Inflammatory macrophage treated with lipopolysaccharide for 1 hour (primary cell): ENCODE data around the gene C19orf53.
"Not testable (repeated sequence)": the region's sequence is repeated elsewhere in the genome, so short reads cannot be mapped to it uniquely, and the experiment has no call there.

Source experiments
- DNase-seq, 2 donors: peaks; one replicate each; pipeline ENCODE4 v3.0.0-alpha.2; 2020 to 2022

C19orf53 gene

DNA sequence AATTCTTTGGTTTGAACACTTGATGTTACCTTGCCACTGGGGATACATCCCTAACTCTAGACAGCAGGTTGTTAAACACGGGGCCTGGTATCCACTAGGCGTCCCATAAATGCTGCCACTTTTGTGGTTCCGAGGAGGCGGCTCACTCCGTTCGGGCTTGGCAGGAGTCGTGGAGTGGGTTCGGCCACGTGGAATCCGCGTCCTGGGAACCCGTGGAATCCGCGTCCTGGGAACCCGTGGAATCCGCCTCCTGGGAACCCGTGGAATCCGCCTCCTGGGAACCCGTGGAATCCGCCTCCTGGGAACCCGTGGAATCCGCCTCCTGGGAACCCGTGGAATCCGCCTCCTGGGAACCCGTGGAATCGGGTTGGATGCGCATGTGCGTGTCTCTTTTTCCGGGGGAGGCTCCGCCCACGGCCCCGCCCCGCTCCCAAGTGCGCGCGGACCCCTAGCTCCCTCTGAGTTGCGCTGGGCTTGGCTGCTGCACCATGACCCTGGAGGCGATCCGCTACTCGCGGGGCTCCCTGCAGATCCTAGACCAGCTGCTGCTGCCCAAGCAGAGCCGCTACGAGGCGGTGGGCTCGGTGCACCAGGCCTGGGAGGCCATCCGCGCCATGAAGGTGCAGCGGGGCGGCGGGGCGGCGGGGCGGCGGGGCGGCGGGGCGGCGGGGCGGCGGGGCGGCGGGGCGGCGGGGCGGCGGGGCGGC lies 10.0 kb upstream of the C19orf53 start, which contains the start of gene MRI1:
TSS of gene MRI1 (plus strand) at position 422 of the 707 bp plus-strand sequence. CDS start at position 489, 67 bp downstream.
- peak; percentile 38 to 49 for DNase-seq

DNA sequence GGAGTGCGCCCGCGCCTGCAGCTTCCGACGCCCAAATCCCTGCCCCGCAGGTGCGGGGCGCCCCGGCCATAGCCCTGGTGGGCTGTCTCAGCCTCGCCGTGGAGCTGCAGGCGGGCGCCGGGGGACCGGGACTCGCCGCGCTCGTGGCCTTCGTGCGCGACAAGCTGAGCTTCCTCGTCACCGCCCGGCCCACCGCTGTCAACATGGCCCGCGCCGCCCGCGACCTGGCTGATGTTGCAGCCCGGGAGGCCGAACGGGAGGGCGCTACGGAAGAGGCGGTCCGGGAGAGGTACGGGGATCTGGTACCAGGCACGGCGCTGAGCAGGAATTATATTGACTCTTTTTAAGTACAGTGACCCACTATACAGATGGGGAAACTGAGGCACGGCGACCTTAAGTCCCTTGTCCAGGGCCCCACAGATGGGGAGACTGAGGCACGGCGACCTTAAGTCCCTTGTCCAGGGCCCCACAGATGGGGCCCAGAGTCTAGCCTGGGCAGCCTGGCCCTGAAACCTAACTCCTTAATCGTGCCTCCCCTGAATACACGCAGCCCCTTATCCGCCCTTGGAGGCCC lies 9.3 kb upstream of the C19orf53 start:
- peak in 1 of 2 donors; percentile 27 for DNase-seq

DNA sequence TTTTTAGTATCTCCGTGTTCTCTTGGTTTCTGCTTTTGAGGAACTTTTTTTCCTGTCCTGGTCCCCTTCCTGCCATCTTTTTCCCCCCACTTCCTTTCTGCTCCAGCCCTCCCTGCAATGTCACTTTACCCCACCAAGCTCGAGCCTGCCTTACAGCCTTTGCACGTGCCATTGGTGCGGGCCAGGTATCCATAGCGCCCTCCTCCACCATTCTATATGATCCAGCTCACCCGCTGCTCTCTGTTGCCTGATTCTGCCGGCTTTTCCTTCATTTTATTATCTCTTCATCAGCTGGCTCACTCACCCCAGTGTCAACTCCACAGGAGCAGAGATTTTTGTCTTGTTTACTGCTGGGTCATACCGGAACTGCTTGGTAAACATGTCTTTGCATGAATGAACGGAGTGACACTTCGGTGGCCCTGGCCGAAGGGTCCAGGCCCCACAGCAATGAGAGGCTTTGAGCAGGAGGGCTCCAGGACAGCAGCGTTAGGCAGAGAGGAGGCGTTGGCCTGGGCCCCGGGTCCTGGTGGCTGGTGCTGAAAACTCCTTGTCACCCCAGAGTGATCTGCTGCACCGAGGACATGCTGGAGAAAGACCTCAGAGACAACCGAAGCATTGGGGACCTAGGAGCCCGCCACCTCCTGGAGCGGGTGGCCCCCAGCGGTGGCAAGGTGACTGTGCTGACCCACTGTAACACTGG lies 8.7 kb upstream of the C19orf53 start:
- DNase-seq: no peak

DNA sequence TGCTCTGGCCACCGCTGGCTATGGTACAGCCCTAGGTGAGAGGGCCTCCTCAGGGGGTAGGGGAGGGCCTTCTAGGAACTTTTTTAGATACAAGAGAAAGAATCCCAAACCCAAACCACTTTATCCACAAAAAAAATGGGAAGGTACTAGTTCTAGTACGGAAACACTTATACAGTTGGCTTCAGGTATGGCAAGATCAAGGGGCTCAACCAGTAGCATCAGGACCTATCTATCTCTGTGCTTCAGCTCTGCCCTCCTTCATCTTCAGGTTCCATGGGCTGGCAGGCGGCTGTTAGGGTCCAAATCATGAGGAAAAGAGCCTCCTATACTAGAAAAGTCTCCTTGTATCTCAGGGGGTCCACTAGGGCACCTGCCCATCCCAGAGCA lies 8.2 kb upstream of the C19orf53 start:
- no peak for DNase-seq

DNA sequence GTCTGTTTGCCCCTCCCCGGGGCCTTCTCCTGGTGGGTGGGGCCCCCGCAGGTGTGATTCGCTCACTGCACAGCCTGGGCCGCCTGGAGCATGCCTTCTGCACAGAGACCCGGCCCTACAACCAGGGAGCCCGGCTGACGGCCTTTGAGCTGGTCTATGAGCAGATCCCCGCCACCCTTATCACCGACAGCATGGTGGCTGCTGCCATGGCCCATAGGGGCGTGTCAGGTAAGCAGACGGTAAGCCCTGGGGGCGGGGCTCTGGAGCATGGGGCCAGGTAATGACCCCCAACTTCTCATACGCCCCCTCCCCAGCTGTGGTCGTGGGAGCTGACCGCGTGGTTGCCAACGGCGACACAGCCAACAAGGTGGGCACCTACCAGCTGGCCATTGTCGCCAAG lies 5.7 kb upstream of the C19orf53 start:
- no peak for DNase-seq

DNA sequence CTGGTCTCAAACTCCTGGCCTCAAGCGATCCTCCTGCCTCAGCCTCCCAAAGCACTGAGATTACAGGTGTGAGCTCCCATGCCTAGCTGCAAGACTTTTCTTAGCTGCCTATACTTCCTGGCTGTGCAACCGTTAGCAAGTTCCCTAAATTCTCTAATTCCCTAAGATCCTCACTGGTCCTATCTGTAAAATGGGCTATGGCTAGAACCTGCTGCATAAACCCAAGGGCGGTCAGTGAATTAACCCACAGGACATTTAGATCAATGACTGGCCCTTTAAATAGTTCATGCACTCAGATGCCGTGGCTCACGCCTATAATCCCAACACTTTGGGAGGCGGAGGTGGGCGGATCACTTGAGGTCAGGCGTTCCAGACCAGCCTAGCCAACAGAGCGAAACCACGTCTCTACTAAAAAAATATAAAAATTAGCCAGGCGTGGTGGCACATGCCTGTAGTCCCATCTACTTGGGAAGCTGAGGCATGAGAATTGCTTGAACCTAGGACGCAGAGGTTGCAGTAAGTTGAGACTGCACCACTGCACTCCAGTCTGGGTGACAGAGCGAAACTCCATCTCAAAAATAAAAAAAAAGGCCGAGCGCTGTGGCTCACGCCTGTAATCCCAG lies 4.1 kb upstream of the C19orf53 start:
- no peak for DNase-seq

DNA sequence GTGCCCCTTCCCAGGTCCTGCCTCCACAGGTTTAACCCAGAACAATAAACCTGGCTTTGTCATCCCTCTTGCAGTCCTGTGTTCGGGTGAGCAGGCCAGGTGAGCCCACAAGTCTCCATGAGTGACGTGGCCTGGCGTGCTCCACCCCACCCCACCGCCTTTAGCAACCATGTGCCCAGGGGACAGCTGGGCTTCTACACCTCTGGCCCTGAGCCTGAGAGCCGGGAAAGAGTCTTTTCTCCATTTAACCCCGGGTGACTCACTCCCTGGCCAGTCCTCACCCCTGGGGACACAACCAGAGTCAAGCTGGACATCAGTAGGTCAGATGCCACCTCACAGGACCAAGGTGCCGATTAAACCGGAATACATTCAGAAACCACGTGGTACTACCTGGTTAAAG lies 4.1 kb downstream of the C19orf53 start:
- DNase-seq: no peak

DNA sequence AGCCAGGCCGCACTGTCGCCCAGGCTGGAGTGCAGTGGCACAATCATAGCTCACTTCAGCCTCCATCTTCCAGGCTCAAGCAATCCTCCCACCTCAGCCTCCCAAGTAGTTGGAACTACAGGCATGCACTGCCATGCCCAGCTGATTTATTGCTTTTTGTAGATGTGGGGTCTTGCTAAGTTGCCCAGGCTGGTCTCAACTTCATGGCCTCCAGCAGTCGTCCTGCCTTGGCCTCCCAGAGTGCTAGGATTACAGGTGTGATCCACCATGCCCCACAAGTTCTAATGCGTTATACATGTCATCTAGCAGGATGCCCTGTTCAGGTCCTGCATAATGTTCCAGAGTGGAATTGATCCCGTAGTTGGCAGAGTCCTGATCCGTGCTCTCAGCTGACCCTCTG lies 4.6 kb downstream of the C19orf53 start:
- DNase-seq: no peak

DNA sequence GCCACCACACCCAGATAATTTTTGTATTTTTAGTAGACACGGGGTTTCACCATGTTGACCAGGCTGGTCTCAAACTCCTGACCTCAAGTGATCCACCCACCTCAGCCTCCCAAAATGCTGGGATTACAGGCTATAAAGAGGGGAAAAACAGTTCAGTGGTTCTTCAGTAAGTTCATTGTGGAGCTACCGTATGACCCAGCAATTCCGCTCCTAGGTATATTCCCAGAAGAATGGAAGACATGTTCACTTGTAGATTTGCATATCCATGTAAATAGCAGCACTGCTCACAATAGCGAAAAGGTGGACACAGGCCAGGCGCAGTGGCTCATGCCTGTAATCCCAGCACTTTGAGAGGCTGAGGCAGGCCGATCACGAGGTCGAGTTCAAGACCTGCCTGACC lies 5.5 kb downstream of the C19orf53 start:
- not testable (repeated sequence) for DNase-seq

DNA sequence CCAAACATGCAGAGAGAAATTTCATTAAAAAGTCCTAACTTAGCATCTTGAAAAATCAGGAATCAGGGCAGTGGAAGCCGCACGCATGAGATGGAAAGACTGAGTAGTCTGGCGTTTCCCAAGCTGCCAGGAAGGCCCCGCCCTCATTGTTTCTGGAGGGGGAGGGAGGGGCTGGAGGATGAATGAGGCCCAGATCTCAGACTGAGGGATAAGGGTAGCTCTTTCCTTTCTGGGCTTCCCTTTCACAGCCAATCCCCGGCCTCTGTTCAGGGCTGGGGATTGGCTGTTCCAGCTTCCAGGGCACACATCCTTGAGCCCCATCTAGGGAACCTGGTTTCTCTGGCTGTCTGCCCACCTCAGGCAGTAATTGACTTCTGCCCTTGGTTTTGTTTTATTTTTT lies 7.3 kb downstream of the C19orf53 start:
- DNase-seq: no peak

DNA sequence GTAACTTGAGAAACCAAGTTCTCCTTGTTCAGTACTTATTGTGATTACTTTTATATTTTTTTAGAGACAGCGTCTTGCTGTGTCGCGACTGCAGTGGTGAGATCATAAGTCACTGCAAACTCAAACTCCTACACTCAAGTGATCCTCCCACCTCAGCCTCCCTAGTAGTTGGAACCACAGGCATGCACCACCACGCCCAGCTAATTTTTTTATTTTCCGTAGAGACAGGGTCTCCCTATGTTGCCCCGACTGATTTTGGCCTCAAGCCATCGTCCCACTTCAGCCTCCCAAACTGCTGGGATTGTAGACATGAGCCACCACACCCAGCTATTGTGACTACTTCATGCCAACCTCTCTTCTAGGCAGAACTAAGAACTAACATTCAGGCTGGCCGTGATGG lies 8.3 kb downstream of the C19orf53 start:
- no peak for DNase-seq

DNA sequence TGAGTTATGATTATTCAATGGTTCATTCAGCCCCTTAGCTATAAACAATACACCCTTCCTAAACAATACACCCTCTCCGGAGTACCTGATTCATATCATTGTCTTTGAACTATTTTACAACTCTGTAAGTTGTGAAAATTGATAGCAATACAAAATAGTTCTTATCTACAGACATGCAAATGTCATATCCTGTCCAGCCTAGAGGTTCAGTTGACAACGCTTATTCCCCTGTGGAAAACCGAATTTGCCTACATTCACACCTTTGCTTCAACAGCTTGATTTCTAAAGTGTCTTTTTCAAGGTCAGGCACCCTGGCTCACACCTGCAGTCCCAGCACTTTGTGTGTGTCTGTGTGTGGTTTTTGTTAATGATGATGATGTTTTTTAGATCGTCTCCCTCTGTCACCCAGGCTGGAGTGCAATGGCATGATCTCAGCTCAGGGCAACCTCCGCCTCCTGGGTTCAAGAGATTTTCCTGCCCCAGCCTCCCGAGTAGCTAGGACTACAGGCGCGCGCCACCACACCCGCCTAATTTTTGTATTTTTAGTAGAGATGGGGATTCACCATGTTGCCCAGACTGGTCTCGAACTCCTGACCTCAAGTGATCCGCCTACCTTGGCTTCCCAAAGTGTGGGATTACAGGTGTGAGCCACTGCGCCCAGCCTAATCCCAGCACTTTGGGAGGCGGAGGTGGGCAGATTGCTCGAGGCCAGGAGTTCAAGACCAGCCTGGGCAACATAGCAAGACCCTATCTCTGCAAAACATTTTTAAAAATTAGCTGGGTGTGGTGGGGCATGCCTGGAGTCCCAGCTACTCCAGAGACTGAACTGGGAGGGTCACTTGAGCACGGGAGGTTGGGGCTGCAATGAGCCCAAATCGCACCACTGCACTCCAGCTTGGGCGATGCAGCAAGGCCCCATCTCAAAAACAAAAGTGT lies 9.6 kb downstream of the C19orf53 start:
- no peak for DNase-seq

DNA sequence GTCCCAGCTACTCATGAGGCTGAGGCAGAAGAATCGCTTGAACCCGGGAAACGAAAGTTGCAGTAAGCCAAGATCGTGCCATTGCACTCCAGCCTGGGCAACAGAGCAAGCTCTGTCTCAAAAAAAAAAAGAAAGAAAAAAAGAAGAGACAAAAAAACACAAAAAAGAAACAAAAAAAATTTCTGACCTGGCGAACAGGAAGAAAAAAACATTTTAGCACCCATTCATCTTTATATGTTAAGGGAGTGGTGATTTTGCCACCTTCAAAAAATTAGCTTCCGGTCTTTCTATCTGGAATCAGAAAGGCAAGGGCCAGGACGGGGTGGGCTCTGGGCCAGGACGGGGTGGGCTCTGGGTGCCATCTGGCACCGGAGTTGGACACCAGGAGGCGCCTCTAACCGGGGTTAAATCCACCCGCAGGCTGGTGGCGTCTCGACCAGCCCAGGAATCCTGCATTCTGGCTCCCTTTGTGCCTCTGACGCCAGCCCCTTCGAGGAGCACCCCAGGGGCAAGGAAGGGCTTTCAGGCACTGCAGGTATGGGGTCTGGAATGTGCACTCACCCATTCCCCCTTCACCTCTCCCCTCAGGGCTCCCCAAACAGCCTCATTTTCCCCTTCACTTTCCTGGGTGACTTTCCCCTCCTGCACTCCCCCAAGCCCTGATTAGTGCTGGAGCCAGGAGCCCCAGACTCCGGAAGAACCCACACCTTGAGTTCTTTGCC lies 10.6 kb downstream of the C19orf53 start:
- peak in 1 of 2 donors; percentile 74 for DNase-seq

DNA sequence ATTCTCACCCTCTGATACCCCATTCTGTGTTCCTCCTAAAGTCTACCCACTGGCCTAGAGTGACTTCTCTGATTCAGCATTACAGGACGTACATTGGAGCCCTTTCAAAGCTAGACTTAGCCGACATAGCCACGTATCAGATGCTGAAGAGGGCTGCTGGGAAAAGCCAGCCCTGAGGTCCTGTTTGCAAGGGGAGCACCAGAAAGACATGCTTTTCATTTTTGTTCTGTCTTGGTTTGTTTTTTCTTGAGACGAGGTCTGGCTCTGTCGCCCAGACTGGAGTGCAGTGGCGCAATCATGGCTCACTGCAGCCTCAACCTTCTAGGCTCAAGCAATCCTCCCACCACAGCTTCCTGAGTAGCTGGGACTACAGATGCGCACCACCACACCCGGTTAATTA lies 14.7 kb downstream of the C19orf53 start:
- DNase-seq: peak in 1 of 2 donors; percentile 24

DNA sequence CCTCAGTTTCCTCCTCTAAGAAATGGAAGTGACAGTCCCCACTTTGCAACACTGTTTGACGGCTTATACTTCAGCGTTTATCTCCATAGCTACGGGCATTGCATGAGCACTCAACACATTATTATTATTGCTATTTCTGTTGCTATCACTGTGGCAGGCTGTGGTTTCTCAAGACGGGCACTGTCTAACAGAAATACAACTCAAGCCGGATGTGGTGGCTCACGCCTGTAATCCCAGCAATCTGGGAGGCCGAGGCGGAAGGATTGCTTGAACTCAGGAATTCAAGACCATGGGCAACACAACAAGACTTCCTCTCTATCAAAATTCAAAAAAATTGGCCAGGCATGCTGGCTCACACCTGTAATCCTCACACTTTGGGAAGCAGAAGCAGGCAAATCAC lies 16.1 kb downstream of the C19orf53 start:
- DNase-seq: peak; percentile 44 to 46

DNA sequence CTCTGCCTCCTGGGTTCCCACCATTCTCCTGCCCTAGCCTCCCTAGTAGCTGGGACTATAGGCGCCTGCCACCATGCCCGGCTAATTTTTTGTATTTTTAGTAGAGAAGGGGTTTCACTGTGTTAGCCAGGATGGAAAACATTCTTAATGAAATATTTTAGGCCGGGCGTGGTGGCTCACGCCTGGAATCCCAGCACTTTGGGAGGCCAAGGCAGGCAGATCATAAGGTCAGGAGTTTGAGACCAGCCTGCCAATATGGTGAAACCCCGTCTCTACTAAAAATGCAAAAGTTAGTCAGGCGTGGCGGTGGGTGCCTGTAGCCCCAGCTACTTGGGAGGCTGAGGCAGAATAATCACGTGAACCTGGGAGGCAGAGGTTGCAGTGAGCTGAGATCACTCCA lies 19.1 kb downstream of the C19orf53 start:
- not testable (repeated sequence) for DNase-seq

DNA sequence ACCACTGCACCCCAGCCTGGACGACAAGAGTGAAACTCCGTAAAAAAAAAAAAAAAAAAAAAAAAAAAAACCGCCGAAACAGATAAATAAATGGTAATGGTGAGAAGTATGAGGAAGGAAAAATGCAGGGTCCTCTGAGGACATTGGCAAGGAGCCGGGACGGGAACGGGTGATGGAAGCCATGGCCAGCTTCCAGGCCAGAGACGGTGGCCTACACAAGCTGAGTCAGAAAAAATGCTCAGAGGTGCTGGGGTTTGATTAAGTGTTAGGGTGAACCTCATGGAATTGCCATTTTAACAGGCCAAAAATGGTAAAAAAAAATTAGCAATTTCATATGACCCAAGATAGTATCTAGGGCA lies 20.1 kb downstream of the C19orf53 start:
- DNase-seq: no peak

DNA sequence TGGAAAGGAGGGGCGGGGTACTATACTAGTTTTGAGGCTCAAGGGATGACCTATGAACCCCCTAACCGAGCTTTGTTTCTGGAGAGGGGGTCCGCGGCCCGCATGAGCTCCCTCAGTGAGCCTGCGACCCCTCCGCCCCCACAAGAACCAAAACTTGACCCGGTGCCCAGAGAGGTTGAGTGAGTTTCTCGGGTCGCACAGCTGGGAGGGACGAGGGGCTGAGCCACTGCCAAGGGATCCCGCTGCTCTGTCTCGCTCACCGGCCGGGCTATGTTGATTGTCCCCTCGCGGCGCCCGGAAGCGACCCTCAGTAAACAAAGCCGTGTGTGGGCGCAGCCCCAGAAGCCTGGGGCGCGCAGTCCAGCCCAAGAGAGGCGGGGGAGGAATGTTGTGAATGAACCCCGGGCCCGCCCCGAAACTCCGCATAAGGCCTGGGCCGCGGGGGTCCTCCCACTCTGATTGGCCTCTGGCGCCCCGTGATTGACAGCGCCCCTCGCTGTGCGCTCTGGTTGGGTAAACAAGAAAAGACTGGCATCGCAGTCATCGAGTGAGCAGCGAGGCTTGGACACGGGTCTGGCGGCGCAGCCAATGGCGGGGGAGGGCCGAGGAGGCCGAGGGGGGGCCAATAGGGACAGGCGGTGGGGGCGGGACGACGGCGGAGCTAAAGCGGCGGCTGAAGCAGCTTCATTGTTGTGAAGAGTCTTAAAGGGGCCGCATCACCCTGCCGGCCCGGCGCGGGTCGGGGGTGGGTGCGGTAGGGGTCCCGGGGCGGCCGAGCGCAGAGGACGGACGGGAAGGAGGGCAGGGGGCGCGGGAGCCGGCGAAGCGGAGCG lies 20.7 kb downstream of the C19orf53 start, which contains the start of gene ZSWIM4:
TSS of gene ZSWIM4 (plus strand) at position 687 of the 833 bp plus-strand sequence. CDS start 206 bp downstream, outside the sequence.
- DNase-seq: peak; percentile 98 to 99

DNA sequence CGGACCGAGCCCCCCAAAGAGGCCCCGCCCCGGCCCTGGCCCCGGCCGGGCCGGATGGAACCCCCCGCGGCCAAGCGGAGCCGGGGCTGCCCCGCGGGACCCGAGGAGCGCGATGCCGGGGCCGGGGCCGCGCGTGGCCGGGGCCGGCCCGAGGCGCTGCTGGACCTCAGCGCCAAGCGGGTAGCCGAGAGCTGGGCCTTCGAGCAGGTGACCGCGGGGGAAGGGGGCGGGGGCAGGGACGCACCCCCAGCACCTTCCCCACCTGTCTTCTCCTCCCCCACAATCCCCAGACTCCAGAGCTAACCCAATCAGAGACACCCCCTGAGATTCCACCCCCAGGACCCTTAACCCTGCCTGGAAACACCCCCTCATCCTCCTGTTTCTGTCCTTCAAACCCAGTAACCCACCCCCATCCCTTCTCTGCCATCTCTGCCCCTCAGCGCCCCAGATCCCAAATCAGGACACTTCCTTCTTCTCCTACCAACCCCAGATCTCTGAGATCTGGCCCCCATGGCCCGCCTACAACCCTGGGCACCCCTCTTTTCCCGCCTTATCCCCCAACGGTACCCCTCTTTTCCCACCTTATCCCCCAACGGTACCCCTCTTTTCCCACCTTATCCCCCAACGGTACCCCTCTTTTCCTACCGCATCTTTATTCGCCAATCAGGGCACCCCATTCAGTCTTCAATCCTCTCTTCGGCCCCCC lies 21.5 kb downstream of the C19orf53 start:
- no peak for DNase-seq
